Right lobe of liver (tissue), 6 donors: ENCODE data around the gene MSX1. TPM values are rescaled to one million over a fixed set of nuclear protein-coding genes. Genes with fewer than 3 reads are reported as not detected.

Experiments
- ATAC-seq, 4 donors: fragments of 200-7000 bp; cut with Tn5 transposase; one replicate each; pipeline ENCODE4 v1.9.1; 2020; ENCODE audit warnings: mild to moderate bottlenecking in 4 of 4, moderate library complexity in 4 of 4
- DNase-seq, 3 donors: peaks; one replicate each; pipeline ENCODE4 v3.0.0-alpha.2; 2020
- H3K27ac ChIP-seq, 3 donors: fragments of 200-600 bp; one replicate each; pipeline ENCODE4 v1.8.0; 2022
- H3K27me3 ChIP-seq, 2 donors: fragments of 200-600 bp; one replicate each; pipeline ENCODE4 v1.8.0; 2022
- H3K36me3 ChIP-seq, 4 donors: fragments of 200-600 bp; sonication (generic) in 1 of 4; one replicate each; pipeline versions ENCODE4 v1.5.1 to v1.8.0; 2017 to 2022; ENCODE audit warnings: control low read depth in 1 of 4
- H3K4me1 ChIP-seq, 4 donors: fragments of 200-600 bp; sonication (generic) in 1 of 4; one replicate each; pipeline versions ENCODE4 v1.5.1 to v1.8.0; 2017 to 2022; ENCODE audit warnings: control low read depth in 1 of 4
- H3K4me3 ChIP-seq, 3 donors: fragments of 200-600 bp; one replicate each; pipeline ENCODE4 v1.8.0; 2022
- H3K9me3 ChIP-seq, 4 donors: fragments of 200-600 bp; sonication (generic) in 1 of 4; one replicate each; pipeline versions ENCODE4 v1.5.1 to v1.8.0; 2017 to 2022; ENCODE audit warnings: control low read depth in 1 of 4
- POLR2A ChIP-seq: fragments of 450-650 bp; IDR thresholded peaks from one replicate; pipeline ENCODE4 v1.6.1; 2017; ENCODE audit warnings: antibody characterized with exemption, mild to moderate bottlenecking
- WGBS: methylation state at CpG from one replicate; pipeline ENCODE4 v1.1.6; 2018; ENCODE audit warnings: low coverage, low lambda C conversion rate; ENCODE audit not compliant: insufficient coverage; ENCODE audit errors: missing lambda C conversion rate; 5-methylcytosine and 5-hydroxymethylcytosine counted together
- intact Hi-C, 2 donors: fragments of 100-400 bp; cut with DNase I; formaldehyde crosslinking; loops; one replicate each; pipeline versions ENCODE4 v1.11.2 to v1.14.1; 2022
- total RNA-seq, 6 experiments: library from RNA; depleted of rRNA in 2 of 6; stranded (reverse); fragments of >200 nt in 2 of 6; fragmentation: NEBNext Ultra II Directional in 3 of 6; extraction: Animal tissue kit (Norgen Biotek cat#: 25700) in 3 of 6; gene quantifications; one replicate each; pipeline versions ENCODE4 v1.1.0 to v1.2.4, GENCODE V29; 2016 to 2023
- TF ChIP-seq, protein P1 (sequence below), 4 donors: fragments of 200-600 bp in 3 of 4; fragments of 450-650 bp in 1 of 4; IDR thresholded peaks; one replicate each; pipeline versions ENCODE4 v1.5.1 to v1.8.0; 2016 to 2022; ENCODE audit warnings: antibody characterized with exemption in 4 of 4, mild to moderate bottlenecking in 2 of 4
- donor health status: DM: no; HTN: yes; CAD: no.
- donor health status: DM: no; HTN: no; CAD: no.
- donor health status: DM: no; HTN: no; CAD: no.
- donor health status: DM: no; HTN: yes; CAD: no.
- donor health status: DM: no; HTN: yes; CAD: no.

MSX1 gene
- total RNA-seq, 6 experiments from 2014 or later, result 0.15 to 0.62 (median 0.31) TPM

DNA sequence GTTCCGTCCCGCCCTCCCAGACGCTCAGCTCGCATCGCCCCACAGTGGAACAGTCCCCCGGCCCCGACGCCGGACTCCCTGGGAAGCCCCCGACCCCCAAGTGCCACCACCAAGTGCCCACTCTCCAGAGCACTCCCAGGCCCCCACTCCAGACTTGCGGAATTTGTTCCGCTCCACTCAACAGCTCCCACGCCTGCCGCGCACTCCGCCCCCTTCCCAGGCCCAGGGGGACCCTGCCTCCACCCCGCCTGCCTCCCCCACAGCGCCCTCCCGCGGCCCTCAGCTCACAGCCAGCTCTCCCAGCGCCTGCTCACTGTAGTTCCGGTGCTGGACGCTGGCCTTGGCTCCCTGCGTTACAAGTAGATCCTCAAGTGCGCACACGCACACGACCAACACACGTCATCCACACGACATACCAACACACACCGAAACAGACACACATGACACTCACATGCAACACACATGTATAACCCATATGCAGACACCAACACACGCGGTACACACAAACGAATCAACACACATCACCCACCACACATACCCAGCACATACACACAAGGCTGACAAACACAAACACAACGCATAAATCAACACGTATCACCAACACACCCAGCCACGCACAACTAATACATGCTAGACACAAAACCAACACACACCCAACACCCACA lies 8.0 kb downstream of the MSX1 start:
- 3% methylated on average over 16 of the region's 36 CpGs for WGBS
- DNase-seq (no peak), ATAC-seq (no peak)

DNA sequence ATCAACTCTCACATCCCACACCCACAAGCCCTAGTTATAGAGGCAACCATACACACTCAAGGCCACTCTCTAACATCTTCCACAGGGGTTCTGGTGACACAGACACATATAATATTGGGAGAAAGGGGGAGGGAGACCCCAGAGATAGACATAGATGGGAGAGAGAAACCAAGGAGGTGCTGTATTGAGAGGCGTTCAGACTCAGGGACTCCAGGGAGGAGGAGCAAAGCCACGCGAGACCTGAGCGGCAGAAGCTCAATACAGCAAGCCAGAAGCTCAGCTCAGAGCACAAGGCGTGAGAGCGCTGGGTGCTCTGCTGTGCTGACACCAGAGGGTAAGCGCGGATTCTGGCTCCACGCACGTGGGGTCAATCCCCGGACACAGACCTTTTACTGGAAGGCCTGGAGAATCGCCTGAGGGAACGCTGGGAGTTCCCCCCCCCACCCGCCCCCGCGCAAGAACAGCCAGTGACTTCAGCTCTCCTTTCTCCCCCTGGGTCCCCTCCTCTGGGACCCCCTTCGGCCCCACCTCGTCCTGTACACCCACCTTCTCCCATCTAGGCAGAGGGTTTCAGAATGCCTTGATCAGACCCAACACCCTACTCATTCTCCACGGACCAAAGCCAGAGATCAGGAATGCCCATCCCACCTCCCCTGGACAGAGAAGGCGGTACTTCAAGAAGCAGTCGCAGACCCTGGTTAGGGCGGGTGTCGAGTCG lies 8.7 kb downstream of the MSX1 start:
- no peaks in the 10 kb centered on the region for H3K9me3 ChIP-seq
- no peak for ATAC-seq
- H3K4me1 ChIP-seq, result peaks cover 0 to 13% (median 0%) of the 10 kb centered on the region in 4 donors

More for the DNA sequence above, 8.0 kb downstream of the MSX1 start:
- H3K4me3 ChIP-seq, result no peak overlapping the region
- H3K36me3 ChIP-seq, result no peaks in the 10 kb centered on the region
- H3K27me3 ChIP-seq, result peaks cover 4 to 69% of the 10 kb centered on the region in 2 donors
- no peak overlapping the region for H3K27ac ChIP-seq
- TF ChIP-seq, protein P1, sequence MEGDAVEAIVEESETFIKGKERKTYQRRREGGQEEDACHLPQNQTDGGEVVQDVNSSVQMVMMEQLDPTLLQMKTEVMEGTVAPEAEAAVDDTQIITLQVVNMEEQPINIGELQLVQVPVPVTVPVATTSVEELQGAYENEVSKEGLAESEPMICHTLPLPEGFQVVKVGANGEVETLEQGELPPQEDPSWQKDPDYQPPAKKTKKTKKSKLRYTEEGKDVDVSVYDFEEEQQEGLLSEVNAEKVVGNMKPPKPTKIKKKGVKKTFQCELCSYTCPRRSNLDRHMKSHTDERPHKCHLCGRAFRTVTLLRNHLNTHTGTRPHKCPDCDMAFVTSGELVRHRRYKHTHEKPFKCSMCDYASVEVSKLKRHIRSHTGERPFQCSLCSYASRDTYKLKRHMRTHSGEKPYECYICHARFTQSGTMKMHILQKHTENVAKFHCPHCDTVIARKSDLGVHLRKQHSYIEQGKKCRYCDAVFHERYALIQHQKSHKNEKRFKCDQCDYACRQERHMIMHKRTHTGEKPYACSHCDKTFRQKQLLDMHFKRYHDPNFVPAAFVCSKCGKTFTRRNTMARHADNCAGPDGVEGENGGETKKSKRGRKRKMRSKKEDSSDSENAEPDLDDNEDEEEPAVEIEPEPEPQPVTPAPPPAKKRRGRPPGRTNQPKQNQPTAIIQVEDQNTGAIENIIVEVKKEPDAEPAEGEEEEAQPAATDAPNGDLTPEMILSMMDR (IDR thresholded peaks at IDR 0.05), result no peak
- TF ChIP-seq POLR2A, result no peak
- intact Hi-C loops, result no loop called here
- H3K4me1 ChIP-seq, result peaks cover 0 to 13% (median 0%) of the 10 kb centered on the region in 4 donors
- H3K9me3 ChIP-seq, result no peaks in the 10 kb centered on the region

DNA sequence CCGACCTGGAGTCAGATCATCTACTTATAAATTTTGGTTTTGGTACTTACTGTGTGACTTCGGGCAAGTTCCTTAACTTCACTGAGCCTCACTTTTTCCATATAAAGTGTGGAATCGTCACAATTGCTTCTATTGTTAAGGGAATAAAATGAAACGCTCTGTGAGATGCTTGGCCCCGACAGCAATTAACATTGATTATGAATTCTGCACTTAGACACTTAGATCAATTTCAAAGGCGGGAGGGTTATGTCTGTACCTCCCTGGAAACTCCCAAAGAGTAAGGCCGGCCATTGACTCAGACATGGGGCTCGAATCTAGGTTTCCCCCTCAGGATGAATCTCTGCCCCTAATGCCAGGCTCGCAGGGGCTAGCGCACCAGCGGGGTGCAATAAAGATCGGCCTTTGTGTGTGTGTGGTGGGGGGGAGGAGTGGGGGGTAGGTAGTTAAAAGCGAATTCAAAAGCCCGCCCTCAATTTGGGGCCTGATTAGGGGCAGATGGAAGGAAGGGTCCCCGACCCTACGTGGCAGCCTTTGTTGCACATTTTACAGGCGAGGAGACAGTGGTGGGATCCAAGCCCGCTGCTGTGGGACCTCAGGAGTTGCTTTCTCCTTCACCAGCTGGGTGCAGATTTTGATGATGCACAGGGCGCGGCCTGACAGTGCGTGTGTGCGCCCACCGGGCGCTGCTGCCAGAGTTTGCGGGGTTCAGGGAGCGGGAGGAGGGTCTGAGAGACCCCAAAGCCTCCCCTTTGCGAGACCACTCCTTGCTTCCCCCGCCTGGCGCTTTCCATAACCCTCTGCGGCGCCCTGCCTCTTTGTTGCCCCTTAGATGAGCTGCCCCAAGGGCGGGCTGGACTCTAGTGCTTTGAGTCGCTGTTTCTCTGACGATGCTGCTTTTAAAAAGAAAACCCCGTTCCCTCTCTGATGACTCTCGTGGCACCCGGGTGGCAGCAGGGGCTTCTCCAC lies 9.6 kb downstream of the MSX1 start:
- WGBS, result 4% methylated on average over 24 of the region's 37 CpGs
- Histone ChIP-seq H3K4me1 (peaks cover 0 to 13% (median 0%) of the 10 kb centered on the region in 4 donors), H3K36me3 (no peaks in the 10 kb centered on the region), H3K4me3 (no peak overlapping the region), H3K9me3 (no peaks in the 10 kb centered on the region), H3K27me3 (peaks cover 0 to 59% of the 10 kb centered on the region in 2 donors), H3K27ac (no peak overlapping the region)
- intact Hi-C loops, result no loop called here
- no peak for TF ChIP-seq POLR2A
- TF ChIP-seq, protein P1 (IDR thresholded peaks at IDR 0.05), result no peak
- DNase-seq, result no peak
- ATAC-seq, result no peak

More for the DNA sequence above, 8.7 kb downstream of the MSX1 start:
- intact Hi-C loops, result no loop called here
- no peak for DNase-seq
- WGBS, result 3% methylated on average over 17 of the region's 24 CpGs
- H3K4me3 ChIP-seq, result no peak overlapping the region
- peaks cover 0 to 64% of the 10 kb centered on the region in 2 donors for H3K27me3 ChIP-seq
- no peak overlapping the region for H3K27ac ChIP-seq
- no peaks in the 10 kb centered on the region for H3K36me3 ChIP-seq
- no peak for TF ChIP-seq POLR2A
- TF ChIP-seq, protein P1 (IDR thresholded peaks at IDR 0.05), result no peak

DNA sequence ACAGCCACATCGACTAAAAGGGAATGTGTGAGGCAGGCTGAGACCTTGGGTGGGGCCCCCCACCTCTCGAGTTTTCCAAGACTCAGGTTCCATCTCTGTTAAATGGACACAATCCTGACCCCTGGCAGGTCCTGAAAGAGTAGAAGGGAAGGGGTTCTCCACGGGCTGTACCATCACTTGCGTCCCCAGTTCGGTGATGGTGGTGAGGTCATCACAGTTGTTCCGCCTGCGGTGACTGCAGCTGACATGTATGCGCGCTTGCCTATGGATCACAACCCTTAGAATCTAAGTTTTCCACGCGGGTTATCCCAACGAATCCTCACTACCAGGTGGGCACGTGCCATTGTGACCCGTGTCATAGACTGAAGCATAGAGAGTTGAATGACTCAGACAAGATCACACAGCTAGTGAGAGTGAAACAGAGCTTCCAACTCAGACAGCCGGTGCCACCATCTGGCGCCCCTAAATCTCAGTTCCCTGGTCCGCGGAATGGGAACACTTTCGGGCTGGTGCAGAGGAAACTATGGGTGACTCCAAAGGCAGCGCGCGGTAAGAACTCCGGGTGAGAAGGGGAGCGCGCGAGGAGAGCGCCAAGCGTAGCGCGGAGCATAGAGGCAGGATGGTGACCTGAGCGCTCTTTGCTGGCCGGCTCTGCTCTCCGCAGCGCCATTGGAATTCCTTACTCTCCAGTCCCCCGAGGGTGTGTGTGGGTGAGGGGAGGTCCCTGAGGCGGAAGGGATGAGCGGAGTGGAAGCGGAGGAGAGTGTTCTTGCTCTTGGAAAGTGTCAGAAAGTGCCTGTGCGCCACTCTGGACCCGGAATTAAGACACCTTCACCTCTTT lies 10.5 kb downstream of the MSX1 start:
- Histone ChIP-seq H3K4me3 (no peak overlapping the region), H3K27me3 (peaks cover 0 to 52% of the 10 kb centered on the region in 2 donors), H3K36me3 (no peaks in the 10 kb centered on the region), H3K9me3 (no peaks in the 10 kb centered on the region), H3K27ac (no peak overlapping the region), H3K4me1 (peaks cover 0 to 13% (median 0%) of the 10 kb centered on the region in 4 donors)
- intact Hi-C loops, result no loop called here
- TF ChIP-seq, protein P1 (IDR thresholded peaks at IDR 0.05), result no peak
- TF ChIP-seq POLR2A, result no peak
- DNase-seq (no peak), ATAC-seq (no peak)
- WGBS, result 0% methylated on average over 16 of the region's 40 CpGs
